A673 (cell line): ENCODE measurements around the gene EPHB2.

Experiments
- EZH2 ChIP-seq: fragments of 200-600 bp; sonication (generic); IDR thresholded peaks from 2 replicates; pipeline ENCODE4 v1.6.1; 2017; ENCODE audit warnings: borderline replicate concordance, low read depth, mild to moderate bottlenecking, mixed read lengths, antibody characterized with exemption, low read length; ENCODE audit not compliant: poor library complexity, severe bottlenecking
- TF ChIP-seq, protein P1 (sequence below): fragments of 300-800, 200-600 bp; sonication (generic); conservative IDR thresholded peaks from 2 replicates; pipeline ENCODE4 v1.5.1; 2017; ENCODE audit warnings: low read depth, mild to moderate bottlenecking, antibody characterized with exemption, low read length, moderate library complexity, mixed read lengths

GRCh38 chr1:22957066-22957465, 246.4 kb downstream of the EPHB2 start:
- TF ChIP-seq, protein P1, sequence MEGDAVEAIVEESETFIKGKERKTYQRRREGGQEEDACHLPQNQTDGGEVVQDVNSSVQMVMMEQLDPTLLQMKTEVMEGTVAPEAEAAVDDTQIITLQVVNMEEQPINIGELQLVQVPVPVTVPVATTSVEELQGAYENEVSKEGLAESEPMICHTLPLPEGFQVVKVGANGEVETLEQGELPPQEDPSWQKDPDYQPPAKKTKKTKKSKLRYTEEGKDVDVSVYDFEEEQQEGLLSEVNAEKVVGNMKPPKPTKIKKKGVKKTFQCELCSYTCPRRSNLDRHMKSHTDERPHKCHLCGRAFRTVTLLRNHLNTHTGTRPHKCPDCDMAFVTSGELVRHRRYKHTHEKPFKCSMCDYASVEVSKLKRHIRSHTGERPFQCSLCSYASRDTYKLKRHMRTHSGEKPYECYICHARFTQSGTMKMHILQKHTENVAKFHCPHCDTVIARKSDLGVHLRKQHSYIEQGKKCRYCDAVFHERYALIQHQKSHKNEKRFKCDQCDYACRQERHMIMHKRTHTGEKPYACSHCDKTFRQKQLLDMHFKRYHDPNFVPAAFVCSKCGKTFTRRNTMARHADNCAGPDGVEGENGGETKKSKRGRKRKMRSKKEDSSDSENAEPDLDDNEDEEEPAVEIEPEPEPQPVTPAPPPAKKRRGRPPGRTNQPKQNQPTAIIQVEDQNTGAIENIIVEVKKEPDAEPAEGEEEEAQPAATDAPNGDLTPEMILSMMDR = no peak
- TF ChIP-seq EZH2 = no peak
